ENCODE results near the gene VAMP8.

Gene VAMP8

GRCh38 chr2:85628658-85629057, 51.3 kb downstream of the VAMP8 start:
- no peak overlapping the region for H3K4me2 ChIP-seq (ENCODE audit: low read depth, low read length, poor library complexity, severe bottlenecking)
- peaks cover 43% of the 10 kb centered on the region for H3K36me3 ChIP-seq (ENCODE audit: low read length)
- H3K27ac ChIP-seq (ENCODE audit: low read depth, low read length): no peak overlapping the region

DNA sequence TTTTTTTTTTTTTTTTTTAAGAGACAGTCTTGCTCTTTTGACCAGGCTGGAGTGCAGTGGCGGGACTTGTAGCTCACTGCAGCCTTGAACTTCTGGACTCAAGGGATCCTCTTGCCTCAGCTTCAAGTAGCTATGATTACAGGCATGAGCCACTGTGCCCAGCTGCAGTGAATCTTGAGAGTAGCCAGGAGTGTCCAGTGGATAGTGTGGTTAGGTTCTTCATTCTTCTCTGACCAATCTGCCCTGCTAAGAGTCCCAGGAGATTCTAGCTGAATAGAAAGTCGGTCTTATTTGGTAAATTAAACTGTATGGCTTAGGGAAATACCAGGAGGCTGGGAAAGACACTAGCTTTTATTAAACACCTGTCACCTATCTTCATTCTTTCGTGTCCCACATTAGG, 53.9 kb downstream of the VAMP8 start:
- Histone ChIP-seq H3K27ac (ENCODE audit: low read depth, low read length) (no peak overlapping the region), H3K9ac (ENCODE audit: low read length) (no peak overlapping the region), H3K79me2 (ENCODE audit: insufficient read depth, low read length) (peaks cover 11% of the 10 kb centered on the region; the same call in 1 of the 2 replicates), H3K9me3 (ENCODE audit: insufficient read depth, low read length) (no peaks in the 10 kb centered on the region), H3K9me2 (replicated peaks; ENCODE audit: insufficient read depth, low read length) (no peaks in the 10 kb centered on the region), H3K4me3 (ENCODE audit: insufficient read depth, low read length, poor library complexity, severe bottlenecking) (no peak overlapping the region), H3K4me2 (ENCODE audit: low read depth, low read length, poor library complexity, severe bottlenecking) (no peak overlapping the region), H3K27me3 (ENCODE audit: low read length) (no peaks in the 10 kb centered on the region), H4K20me1 (ENCODE audit: low read depth, low read length) (no peaks in the 10 kb centered on the region), H3F3A (ENCODE audit: insufficient read depth) (peaks cover 9% of the 10 kb centered on the region; the same call in 1 of the 2 replicates), H2AFZ (ENCODE audit: low read depth, low read length, severe bottlenecking) (no peak overlapping the region), H3K36me3 (ENCODE audit: low read length) (peaks cover 33% of the 10 kb centered on the region; the same call in 1 of the 2 replicates)
- TF ChIP-seq, protein P1, sequence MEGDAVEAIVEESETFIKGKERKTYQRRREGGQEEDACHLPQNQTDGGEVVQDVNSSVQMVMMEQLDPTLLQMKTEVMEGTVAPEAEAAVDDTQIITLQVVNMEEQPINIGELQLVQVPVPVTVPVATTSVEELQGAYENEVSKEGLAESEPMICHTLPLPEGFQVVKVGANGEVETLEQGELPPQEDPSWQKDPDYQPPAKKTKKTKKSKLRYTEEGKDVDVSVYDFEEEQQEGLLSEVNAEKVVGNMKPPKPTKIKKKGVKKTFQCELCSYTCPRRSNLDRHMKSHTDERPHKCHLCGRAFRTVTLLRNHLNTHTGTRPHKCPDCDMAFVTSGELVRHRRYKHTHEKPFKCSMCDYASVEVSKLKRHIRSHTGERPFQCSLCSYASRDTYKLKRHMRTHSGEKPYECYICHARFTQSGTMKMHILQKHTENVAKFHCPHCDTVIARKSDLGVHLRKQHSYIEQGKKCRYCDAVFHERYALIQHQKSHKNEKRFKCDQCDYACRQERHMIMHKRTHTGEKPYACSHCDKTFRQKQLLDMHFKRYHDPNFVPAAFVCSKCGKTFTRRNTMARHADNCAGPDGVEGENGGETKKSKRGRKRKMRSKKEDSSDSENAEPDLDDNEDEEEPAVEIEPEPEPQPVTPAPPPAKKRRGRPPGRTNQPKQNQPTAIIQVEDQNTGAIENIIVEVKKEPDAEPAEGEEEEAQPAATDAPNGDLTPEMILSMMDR (IDR thresholded peaks at IDR 0.05; ENCODE audit: insufficient read depth, low read length, poor library complexity, severe bottlenecking): no peak
- no peak for TF ChIP-seq EZH2phosphoT487 (conservative IDR thresholded peaks at IDR 0.05; ENCODE audit: low read length)

More at GRCh38 chr2:85628658-85629057, 51.3 kb downstream of the VAMP8 start:
- no peak overlapping the region for H3K4me3 ChIP-seq (ENCODE audit: insufficient read depth, low read length, poor library complexity, severe bottlenecking)
- no peak overlapping the region for H2AFZ ChIP-seq (ENCODE audit: low read depth, low read length, severe bottlenecking)
- H4K20me1 ChIP-seq (ENCODE audit: low read depth, low read length): peaks cover under 1% of the 10 kb centered on the region; the same call in 1 of the 2 replicates
- no peaks in the 10 kb centered on the region for H3K9me2 ChIP-seq (replicated peaks; ENCODE audit: insufficient read depth, low read length)
- peaks cover 7% of the 10 kb centered on the region; the same call in 1 of the 2 replicates for H3K79me2 ChIP-seq (ENCODE audit: insufficient read depth, low read length)
- TF ChIP-seq, protein P1 (IDR thresholded peaks at IDR 0.05; ENCODE audit: insufficient read depth, low read length, poor library complexity, severe bottlenecking): no peak
- no peak for TF ChIP-seq EZH2phosphoT487 (conservative IDR thresholded peaks at IDR 0.05; ENCODE audit: low read length)
- H3K9ac ChIP-seq (ENCODE audit: low read length): no peak overlapping the region
- H3K9me3 ChIP-seq (ENCODE audit: insufficient read depth, low read length): no peaks in the 10 kb centered on the region
- peaks cover 2% of the 10 kb centered on the region; the same call in 1 of the 2 replicates for H3F3A ChIP-seq (ENCODE audit: insufficient read depth)
- no peaks in the 10 kb centered on the region for H3K27me3 ChIP-seq (ENCODE audit: low read length)
